Suprapubic skin (tissue), 4 donors: Measurements from ENCODE around the gene ADAM29. TPM values are rescaled to one million over a fixed set of nuclear protein-coding genes. Genes with fewer than 3 reads are reported as not detected.
"Not testable (repeated sequence)": the region's sequence is repeated elsewhere in the genome, so short reads cannot be mapped to it uniquely, and the experiment has no call there.

Source experiments
- DNase-seq, 2 donors: peaks; one replicate each; pipeline ENCODE4 v3.0.0-alpha.2; 2019; ENCODE audit warnings: low spot score in 2 of 2
- H3K27ac ChIP-seq: fragments of 200-600 bp; sonication (generic); one replicate; pipeline ENCODE4 v1.5.1; 2019
- H3K27me3 ChIP-seq: fragments of 200-600 bp; sonication (generic); one replicate; pipeline ENCODE4 v1.5.1; 2019
- H3K36me3 ChIP-seq: fragments of 200-600 bp; sonication (generic); one replicate; pipeline ENCODE4 v1.5.1; 2019
- H3K4me1 ChIP-seq: fragments of 200-600 bp; sonication (generic); one replicate; pipeline ENCODE4 v1.5.1; 2019
- H3K4me3 ChIP-seq: fragments of 200-600 bp; sonication (generic); one replicate; pipeline ENCODE4 v1.5.1; 2019; ENCODE audit warnings: mild to moderate bottlenecking
- H3K9me3 ChIP-seq: fragments of 200-600 bp; sonication (generic); one replicate; pipeline ENCODE4 v1.5.1; 2019
- EP300 ChIP-seq: sonication (generic); formaldehyde crosslinking; IDR thresholded peaks from one replicate; pipeline ENCODE4 v1.6.1; 2017; ENCODE audit warnings: antibody characterized with exemption
- POLR2A ChIP-seq, 2 donors: fragments of 450-650 bp; IDR thresholded peaks; one replicate each; pipeline ENCODE4 v1.6.1; 2017; ENCODE audit warnings: antibody characterized with exemption in 2 of 2, mild to moderate bottlenecking in 2 of 2, moderate library complexity in 2 of 2
- POLR2AphosphoS5 ChIP-seq, 3 donors: sonication (generic); formaldehyde crosslinking; IDR thresholded peaks; one replicate each; pipeline ENCODE4 v1.6.1; 2017; ENCODE audit warnings: antibody characterized with exemption in 3 of 3
- WGBS: methylation state at CpG from one replicate; pipeline ENCODE4 v1.1.5; 2018; 5-methylcytosine and 5-hydroxymethylcytosine counted together
- total RNA-seq, 4 donors: library from RNA; depleted of rRNA; stranded (reverse); fragments of >200 nt; gene quantifications; one replicate each; pipeline ENCODE4 v1.1.0, GENCODE V29; 2016
- TF ChIP-seq, protein P1 (sequence below), 2 donors: fragments of 200-600 bp in 1 of 2; fragments of 450-650 bp in 1 of 2; sonication (generic) in 1 of 2; IDR thresholded peaks; one replicate each; pipeline ENCODE4 v1.5.1; 2016 to 2019; ENCODE audit warnings: antibody characterized with exemption in 2 of 2, mild to moderate bottlenecking in 1 of 2, moderate library complexity in 1 of 2

The ADAM29 gene
- total RNA-seq = not detected

DNA sequence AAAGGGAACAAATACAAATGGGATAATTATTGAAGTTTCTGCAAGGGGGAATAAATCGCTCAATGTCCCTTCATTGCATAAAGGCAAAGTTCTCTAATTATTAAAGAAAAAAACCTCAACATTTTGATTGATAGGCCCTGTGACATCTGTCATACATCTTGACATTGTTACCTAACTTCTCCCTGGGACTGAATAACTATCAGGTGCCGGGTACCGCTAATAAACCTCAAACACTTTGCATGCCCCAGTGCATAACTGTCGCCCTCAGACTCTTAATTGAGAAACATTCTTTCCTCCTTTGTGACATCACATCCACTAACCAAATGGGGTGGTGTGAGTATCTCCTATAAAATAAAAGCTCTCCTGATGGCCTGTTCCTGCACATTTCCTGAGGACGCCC lies at the start of gene ADAM29:
TSS of gene ADAM29 (plus strand) at position 301 of the 400 bp plus-strand sequence. CDS start 57,168 bp downstream, outside the sequence.
- H3K9me3 ChIP-seq = no peaks in the 10 kb centered on the region
- H3K27me3 ChIP-seq = no peaks in the 10 kb centered on the region
- TF ChIP-seq EP300 (no peak), POLR2AphosphoS5 (IDR thresholded peaks at IDR 0.05) (no peak), POLR2A (IDR thresholded peaks at IDR 0.05) (no peak)
- TF ChIP-seq, protein P1, sequence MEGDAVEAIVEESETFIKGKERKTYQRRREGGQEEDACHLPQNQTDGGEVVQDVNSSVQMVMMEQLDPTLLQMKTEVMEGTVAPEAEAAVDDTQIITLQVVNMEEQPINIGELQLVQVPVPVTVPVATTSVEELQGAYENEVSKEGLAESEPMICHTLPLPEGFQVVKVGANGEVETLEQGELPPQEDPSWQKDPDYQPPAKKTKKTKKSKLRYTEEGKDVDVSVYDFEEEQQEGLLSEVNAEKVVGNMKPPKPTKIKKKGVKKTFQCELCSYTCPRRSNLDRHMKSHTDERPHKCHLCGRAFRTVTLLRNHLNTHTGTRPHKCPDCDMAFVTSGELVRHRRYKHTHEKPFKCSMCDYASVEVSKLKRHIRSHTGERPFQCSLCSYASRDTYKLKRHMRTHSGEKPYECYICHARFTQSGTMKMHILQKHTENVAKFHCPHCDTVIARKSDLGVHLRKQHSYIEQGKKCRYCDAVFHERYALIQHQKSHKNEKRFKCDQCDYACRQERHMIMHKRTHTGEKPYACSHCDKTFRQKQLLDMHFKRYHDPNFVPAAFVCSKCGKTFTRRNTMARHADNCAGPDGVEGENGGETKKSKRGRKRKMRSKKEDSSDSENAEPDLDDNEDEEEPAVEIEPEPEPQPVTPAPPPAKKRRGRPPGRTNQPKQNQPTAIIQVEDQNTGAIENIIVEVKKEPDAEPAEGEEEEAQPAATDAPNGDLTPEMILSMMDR (IDR thresholded peaks at IDR 0.05) = no peak
- no peaks in the 10 kb centered on the region for H3K4me1 ChIP-seq
- no peak within 1 kb of the TSS for H3K27ac ChIP-seq
- WGBS = 87% methylated on average over 5 of the region's 5 CpGs
- no peaks in the 10 kb centered on the region for H3K36me3 ChIP-seq
- H3K4me3 ChIP-seq = no peak within 1 kb of the TSS
- DNase-seq = no peak

DNA sequence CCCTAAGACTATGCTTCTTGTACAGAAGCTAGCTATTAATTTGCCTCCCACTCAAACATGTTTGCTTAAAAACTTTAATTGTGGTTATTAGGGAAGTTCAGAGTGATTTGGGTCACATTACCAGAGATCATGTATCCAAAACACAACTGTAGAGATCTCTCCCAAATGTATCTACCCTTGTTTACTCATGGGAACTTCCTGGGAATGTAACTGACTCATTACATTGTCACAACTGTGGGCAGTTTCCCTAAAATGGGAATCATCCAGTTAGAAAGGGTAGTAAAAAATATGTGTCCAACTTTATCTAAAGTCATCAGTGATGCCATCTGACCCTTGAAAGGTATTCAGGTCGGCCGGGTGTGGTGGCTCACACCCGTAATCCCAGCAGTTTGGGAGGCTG lies 48.8 kb upstream of the ADAM29 start:
- DNase-seq = no peak
- Histone ChIP-seq H3K27me3 (no peaks in the 10 kb centered on the region), H3K27ac (no peak overlapping the region), H3K4me1 (no peaks in the 10 kb centered on the region), H3K9me3 (no peaks in the 10 kb centered on the region), H3K36me3 (no peaks in the 10 kb centered on the region), H3K4me3 (no peak overlapping the region)
- 82% methylated on average over 3 of the region's 3 CpGs for WGBS
- TF ChIP-seq POLR2AphosphoS5 (IDR thresholded peaks at IDR 0.05) (no peak), EP300 (no peak), POLR2A (IDR thresholded peaks at IDR 0.05) (no peak)
- TF ChIP-seq, protein P1 (IDR thresholded peaks at IDR 0.05) = no peak

DNA sequence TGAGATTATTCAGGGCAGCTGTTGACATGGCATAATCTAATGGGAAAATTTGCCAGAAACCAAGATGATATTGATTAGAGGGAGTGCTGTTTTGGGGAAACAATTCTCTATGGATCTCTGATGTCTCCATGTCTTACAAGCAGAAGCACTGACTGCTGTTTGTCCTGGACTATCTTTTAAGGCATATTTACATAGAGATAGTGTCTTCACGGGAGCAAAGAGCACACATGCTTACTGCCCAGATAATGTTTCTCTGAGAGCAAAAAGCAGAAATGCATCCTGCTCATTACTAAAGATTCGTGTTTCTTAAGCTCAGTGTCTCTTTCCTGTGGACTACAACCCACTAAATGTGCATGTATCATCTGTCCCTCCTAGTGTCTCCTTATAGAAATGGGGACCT lies 47.8 kb upstream of the ADAM29 start:
- TF ChIP-seq POLR2AphosphoS5 (IDR thresholded peaks at IDR 0.05) (no peak), POLR2A (IDR thresholded peaks at IDR 0.05) (no peak), EP300 (no peak)
- TF ChIP-seq, protein P1 (IDR thresholded peaks at IDR 0.05) = no peak
- Histone ChIP-seq H3K4me1 (no peaks in the 10 kb centered on the region), H3K4me3 (no peak overlapping the region), H3K27me3 (no peaks in the 10 kb centered on the region), H3K27ac (no peak overlapping the region), H3K9me3 (no peaks in the 10 kb centered on the region), H3K36me3 (no peaks in the 10 kb centered on the region)
- no peak for DNase-seq
- WGBS = 50% methylated on average over 2 of the region's 2 CpGs

DNA sequence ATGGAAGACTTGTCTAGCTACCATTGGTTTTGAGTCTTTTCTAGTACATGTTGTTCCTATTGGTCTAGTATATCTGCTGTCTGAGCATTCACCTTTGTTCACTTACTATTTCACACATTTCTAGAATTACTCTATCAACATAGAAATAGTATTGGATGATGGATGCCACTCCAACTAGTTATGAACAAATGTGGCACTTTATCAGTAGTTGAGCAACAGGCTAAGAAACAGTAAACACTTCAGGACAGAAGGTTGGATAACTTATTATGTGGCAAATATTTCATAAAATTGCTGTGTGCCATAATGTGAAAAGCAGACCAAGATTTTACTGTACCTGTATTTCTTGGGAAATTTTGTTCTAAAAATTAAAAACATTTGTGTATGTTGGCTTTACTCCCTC lies 46.8 kb upstream of the ADAM29 start:
- no peak for DNase-seq
- no peak overlapping the region for H3K27ac ChIP-seq
- H3K36me3 ChIP-seq = no peaks in the 10 kb centered on the region
- no peaks in the 10 kb centered on the region for H3K9me3 ChIP-seq
- H3K4me1 ChIP-seq = no peaks in the 10 kb centered on the region
- H3K27me3 ChIP-seq = no peaks in the 10 kb centered on the region
- TF ChIP-seq POLR2AphosphoS5 (IDR thresholded peaks at IDR 0.05) = no peak
- TF ChIP-seq POLR2A (IDR thresholded peaks at IDR 0.05) = no peak
- no peak for TF ChIP-seq EP300
- TF ChIP-seq, protein P1 (IDR thresholded peaks at IDR 0.05) = no peak
- no peak overlapping the region for H3K4me3 ChIP-seq

DNA sequence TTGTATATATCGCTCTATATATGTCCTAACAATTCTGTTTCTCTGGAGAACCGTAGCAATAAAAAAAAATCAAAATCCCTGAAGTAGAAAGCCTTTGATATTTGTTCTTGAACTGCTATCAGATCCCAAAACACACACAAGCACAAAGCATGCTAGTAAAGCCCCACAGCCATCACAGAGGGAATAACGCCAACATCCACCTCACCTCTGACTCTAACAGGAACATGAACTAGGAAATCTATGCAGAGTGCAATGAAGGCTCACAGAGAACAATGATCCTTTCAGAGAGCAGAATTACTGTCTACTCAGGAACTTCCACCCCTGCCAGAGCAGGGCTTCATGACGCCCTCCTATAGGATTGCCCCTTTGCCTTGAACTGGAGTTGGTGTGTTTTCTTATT lies 45.0 kb upstream of the ADAM29 start:
- H3K9me3 ChIP-seq, H3K36me3 ChIP-seq, H3K4me3 ChIP-seq, H3K27me3 ChIP-seq, H3K27ac ChIP-seq, H3K4me1 ChIP-seq, DNase-seq: not testable (repeated sequence)
- 57% methylated on average over 4 of the region's 4 CpGs for WGBS

DNA sequence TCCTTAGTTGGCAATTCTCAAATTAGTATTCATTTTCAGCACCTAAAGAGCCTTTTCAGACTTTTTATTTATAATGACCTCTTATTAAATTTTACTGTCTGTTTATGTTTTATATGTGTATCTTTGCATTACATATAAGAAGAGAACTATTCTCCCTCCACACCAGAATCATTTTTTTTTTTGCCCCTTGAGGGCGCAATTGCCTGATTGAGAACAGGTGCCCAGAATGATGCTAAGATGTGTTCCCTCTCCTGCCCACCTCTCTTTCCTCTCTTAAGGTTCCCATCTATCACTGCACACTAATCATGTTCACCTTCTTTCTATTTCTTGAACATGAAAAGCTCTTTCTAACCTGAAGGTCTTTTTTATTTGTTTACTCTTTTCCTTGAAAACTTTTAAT lies 44.2 kb upstream of the ADAM29 start:
- Histone ChIP-seq H3K36me3 (no peaks in the 10 kb centered on the region), H3K27ac (no peak overlapping the region), H3K27me3 (no peaks in the 10 kb centered on the region), H3K4me3 (no peak overlapping the region), H3K4me1 (no peaks in the 10 kb centered on the region), H3K9me3 (no peaks in the 10 kb centered on the region)
- whole genome bisulfite sequencing = 45% methylated on average over 1 of the region's 1 CpG
- DNase-seq = no peak
- TF ChIP-seq POLR2A (IDR thresholded peaks at IDR 0.05) (no peak), POLR2AphosphoS5 (IDR thresholded peaks at IDR 0.05) (no peak), EP300 (no peak)
- TF ChIP-seq, protein P1 (IDR thresholded peaks at IDR 0.05) = no peak
